ENCODE results near the gene YIF1B. TPM values are rescaled to one million over a fixed set of nuclear protein-coding genes. Genes with fewer than 3 reads are reported as not detected.

Gene YIF1B
- total and polyA plus RNA-seq, 2 donors (not counting 3 experiments of a cell fraction or from before 2014, with no cell fraction given) = 85.8 to 249 TPM

GRCh38 chr19:38318660-38319059 is 2.9 kb upstream of the YIF1B start:
- CTCF ChIA-PET = interaction anchor here (0.8 to 4.4 kb wide), 5 partner anchors 17 to 416 kb away, joined by 3 to 16 read pairs (median 7); partner anchors contain the start of genes CATSPERG, PPP1R14A and SPINT2
- H3K27me3 ChIP-seq (ENCODE audit: control insufficient read depth in 2 of 2, insufficient read depth in 2 of 2, low read length in 2 of 2) = no peaks in the 10 kb centered on the region
- H3K9me1 ChIP-seq (replicated peaks; ENCODE audit: control insufficient read depth, extremely low read depth, insufficient read depth, low read length) = no peaks in the 10 kb centered on the region
- POLR2A ChIA-PET = interaction anchor here (0.7 kb wide), 1 partner anchor 15 kb away, joined by 5 read pairs; the partner anchor contains the start of gene C19orf33
- BruUV-seq (replicated peaks) = no TSS peak
- H3K4me2 ChIP-seq (ENCODE audit: insufficient read depth, low read length) = peak overlapping the region; percentile 90
- H3K4me3 ChIP-seq (replicated peaks in 1 of 3; ENCODE audit: insufficient read depth in 1 of 3, low read depth in 1 of 3, low read length in 3 of 3) = no peak overlapping the region
- H2AFZ ChIP-seq (ENCODE audit: low read depth, low read length) = no peak overlapping the region
- dilution Hi-C loops (cut with MboI; ENCODE audit: extremely low pct_ligation_motif_present, low sequenced_read_pairs) = no loop called here
- H3K36me3 ChIP-seq (ENCODE audit: control insufficient read depth in 2 of 2, extremely low read depth in 1 of 2, insufficient read depth in 2 of 2, low read length in 2 of 2) = no peaks in the 10 kb centered on the region
- intact Hi-C loops (cut with micrococcal nuclease) = loop anchor here (5.0 kb wide), 1 partner anchor 421 kb away; no protein-coding TSS in a partner anchor
- no peaks in the 10 kb centered on the region for H3K9me3 ChIP-seq (replicated peaks; ENCODE audit: control insufficient read depth, insufficient read depth, low read length)
- DNase-seq (ENCODE audit: low read depth, low spot score) = peak; percentile 50
- TF ChIP-seq, protein P1, sequence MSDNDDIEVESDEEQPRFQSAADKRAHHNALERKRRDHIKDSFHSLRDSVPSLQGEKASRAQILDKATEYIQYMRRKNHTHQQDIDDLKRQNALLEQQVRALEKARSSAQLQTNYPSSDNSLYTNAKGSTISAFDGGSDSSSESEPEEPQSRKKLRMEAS (IDR thresholded peaks at IDR 0.05; ENCODE audit: insufficient read depth, insufficient read length) = no peak
- TF ChIP-seq POLR2A (IDR thresholded peaks at IDR 0.05; ENCODE audit: low read depth, low read length) (no peak), FOS (IDR thresholded peaks at IDR 0.05; ENCODE audit: borderline replicate concordance, insufficient read depth, low read length) (no peak), JUN (IDR thresholded peaks at IDR 0.05; ENCODE audit: borderline replicate concordance, insufficient read depth, insufficient read length, low read depth) (no peak), POLR2AphosphoS5 (IDR thresholded peaks at IDR 0.05; ENCODE audit: insufficient read depth, low read depth, low read length) (no peak), GATA2 (IDR thresholded peaks at IDR 0.05; ENCODE audit: insufficient read depth, insufficient read length, low read depth, low read length) (no peak), MYC (IDR thresholded peaks at IDR 0.05; ENCODE audit: low read depth, low read length) (no peak), EZH2 (IDR thresholded peaks at IDR 0.05; ENCODE audit: borderline replicate concordance, low read depth, low read length, severe bottlenecking) (no peak), CTCF (IDR thresholded peaks at IDR 0.05; ENCODE audit: extremely low read depth in 1 of 2, insufficient read depth in 1 of 2, low read depth in 1 of 2, low read length in 2 of 2) (no peak)
- FAIRE-seq = no peak
- H4K20me1 ChIP-seq (replicated peaks; ENCODE audit: control insufficient read depth, extremely low read depth, insufficient read depth, low read length) = no peaks in the 10 kb centered on the region
- no peak overlapping the region for H3K9ac ChIP-seq (replicated peaks; ENCODE audit: extremely low read depth, insufficient read depth, low read length)
- no peak overlapping the region for H3K27ac ChIP-seq (ENCODE audit: insufficient read depth, low read depth, low read length)
- H3K79me2 ChIP-seq (ENCODE audit: control insufficient read depth, insufficient read depth, low read length) = peaks cover 10% of the 10 kb centered on the region
- peaks cover 39% of the 10 kb centered on the region for H3K4me1 ChIP-seq (ENCODE audit: control insufficient read depth, extremely low read depth, insufficient read depth, low read length)
